ENCODE results near the gene ADGRV1. TPM values are rescaled to one million over a fixed set of nuclear protein-coding genes. Genes with fewer than 3 reads are reported as not detected.

Gene ADGRV1
- polyA plus RNA-seq, 3 donors = 0.18 to 0.33 TPM; not detected in 1

DNA sequence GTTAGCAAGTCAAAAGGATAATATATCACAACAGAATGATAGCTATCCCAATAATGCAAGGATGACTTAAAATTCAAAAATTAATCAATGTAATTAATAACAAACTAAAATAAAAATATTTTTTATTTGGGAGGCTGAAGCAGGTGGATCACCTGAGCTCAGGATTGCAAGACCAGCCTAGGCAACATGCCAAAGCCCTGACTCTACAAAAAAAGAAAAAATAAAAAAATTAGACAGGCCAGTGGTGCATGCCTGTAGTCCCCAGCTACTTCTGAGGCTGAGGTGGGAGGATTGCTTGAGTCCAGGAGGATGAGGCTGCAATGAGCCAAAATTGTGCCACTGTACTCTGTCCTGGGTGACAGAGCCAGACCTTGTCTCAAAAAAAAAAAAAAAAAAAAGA, 399.3 kb downstream of the ADGRV1 start:
- no peaks in the 10 kb centered on the region for H3K36me3 ChIP-seq (replicated peaks in 1 of 2; ENCODE audit: control insufficient read depth in 1 of 2, insufficient read depth in 2 of 2, low read length in 2 of 2)
- no peak overlapping the region for H3K4me3 ChIP-seq (replicated peaks in 1 of 3; ENCODE audit: low read depth in 2 of 3, low read length in 3 of 3)
- intact Hi-C loops (cut with micrococcal nuclease) = no loop called here
- H3K79me2 ChIP-seq (ENCODE audit: insufficient read depth, low read length) = no peaks in the 10 kb centered on the region
- no peaks in the 10 kb centered on the region for H3K27me3 ChIP-seq (ENCODE audit: control insufficient read depth in 2 of 2, insufficient read depth in 2 of 2, low read length in 2 of 2)
- no peaks in the 10 kb centered on the region for H3K9me3 ChIP-seq (replicated peaks in 1 of 2; ENCODE audit: control insufficient read depth in 1 of 2, insufficient read depth in 1 of 2, low read length in 2 of 2)
- H4K20me1 ChIP-seq (ENCODE audit: insufficient read depth, low read length) = no peaks in the 10 kb centered on the region
- Mint-ChIP-seq H3K27me3 (ENCODE audit: low read depth in 3 of 3) (peaks cover 0 to 6% (median 4%) of the 10 kb centered on the region in 3 donors), H3K27ac (no peak overlapping the region), H3K36me3 (no peaks in the 10 kb centered on the region), H3K4me1 (peaks cover 5% of the 10 kb centered on the region), H3K9me3 (peaks cover 0 to 6% (median 0%) of the 10 kb centered on the region in 7 donors), H3K4me3 (no peak overlapping the region)
- H3K27ac ChIP-seq (ENCODE audit: low read depth in 1 of 2, low read length in 2 of 2) = no peak overlapping the region
- DNase-seq = no peak
- H2AFZ ChIP-seq (ENCODE audit: insufficient read depth, low read depth, low read length, poor library complexity, severe bottlenecking) = no peak overlapping the region
- no peak overlapping the region for H3K9ac ChIP-seq (ENCODE audit: insufficient read depth, low read length, poor library complexity, severe bottlenecking)
- H3K4me1 ChIP-seq (ENCODE audit: control insufficient read depth in 1 of 2, insufficient read depth in 2 of 2, low read length in 2 of 2) = no peaks in the 10 kb centered on the region
- TF ChIP-seq, protein P1, sequence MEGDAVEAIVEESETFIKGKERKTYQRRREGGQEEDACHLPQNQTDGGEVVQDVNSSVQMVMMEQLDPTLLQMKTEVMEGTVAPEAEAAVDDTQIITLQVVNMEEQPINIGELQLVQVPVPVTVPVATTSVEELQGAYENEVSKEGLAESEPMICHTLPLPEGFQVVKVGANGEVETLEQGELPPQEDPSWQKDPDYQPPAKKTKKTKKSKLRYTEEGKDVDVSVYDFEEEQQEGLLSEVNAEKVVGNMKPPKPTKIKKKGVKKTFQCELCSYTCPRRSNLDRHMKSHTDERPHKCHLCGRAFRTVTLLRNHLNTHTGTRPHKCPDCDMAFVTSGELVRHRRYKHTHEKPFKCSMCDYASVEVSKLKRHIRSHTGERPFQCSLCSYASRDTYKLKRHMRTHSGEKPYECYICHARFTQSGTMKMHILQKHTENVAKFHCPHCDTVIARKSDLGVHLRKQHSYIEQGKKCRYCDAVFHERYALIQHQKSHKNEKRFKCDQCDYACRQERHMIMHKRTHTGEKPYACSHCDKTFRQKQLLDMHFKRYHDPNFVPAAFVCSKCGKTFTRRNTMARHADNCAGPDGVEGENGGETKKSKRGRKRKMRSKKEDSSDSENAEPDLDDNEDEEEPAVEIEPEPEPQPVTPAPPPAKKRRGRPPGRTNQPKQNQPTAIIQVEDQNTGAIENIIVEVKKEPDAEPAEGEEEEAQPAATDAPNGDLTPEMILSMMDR (IDR thresholded peaks at IDR 0.05) = no peak
- no peak overlapping the region for H3K4me2 ChIP-seq (replicated peaks; ENCODE audit: extremely low read depth, low read length, poor library complexity, severe bottlenecking)

DNA sequence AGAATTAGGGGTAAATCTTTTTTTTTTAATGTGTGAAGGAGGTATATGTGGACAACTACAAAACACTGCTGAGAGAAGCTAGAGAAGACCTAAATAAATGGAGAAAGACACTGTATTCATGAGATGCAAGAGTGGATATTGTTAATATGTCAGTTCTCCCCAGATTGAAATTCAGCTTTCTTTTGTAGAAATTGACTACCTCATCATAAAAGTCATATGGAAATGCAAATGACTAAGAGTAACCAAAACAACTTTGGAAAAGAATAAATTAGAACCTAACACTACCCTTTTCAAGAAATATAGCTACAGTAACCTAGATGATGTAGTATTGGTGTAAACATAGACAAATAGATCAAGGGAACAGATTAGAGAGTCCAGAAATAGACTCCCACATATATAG, 400.7 kb downstream of the ADGRV1 start:
- Mint-ChIP-seq H3K27me3 (ENCODE audit: low read depth in 3 of 3) (peaks cover 0 to 6% (median 5%) of the 10 kb centered on the region in 3 donors), H3K4me3 (no peak overlapping the region), H3K27ac (no peak overlapping the region), H3K9me3 (peaks cover 0 to 6% (median 0%) of the 10 kb centered on the region in 7 donors), H3K36me3 (no peaks in the 10 kb centered on the region), H3K4me1 (peaks cover 5% of the 10 kb centered on the region)
- TF ChIP-seq, protein P1 (IDR thresholded peaks at IDR 0.05) = no peak
- Histone ChIP-seq H3K4me1 (ENCODE audit: control insufficient read depth in 1 of 2, insufficient read depth in 2 of 2, low read length in 2 of 2) (no peaks in the 10 kb centered on the region), H3K27me3 (ENCODE audit: control insufficient read depth in 2 of 2, insufficient read depth in 2 of 2, low read length in 2 of 2) (no peaks in the 10 kb centered on the region), H3K9me3 (replicated peaks in 1 of 2; ENCODE audit: control insufficient read depth in 1 of 2, insufficient read depth in 1 of 2, low read length in 2 of 2) (no peaks in the 10 kb centered on the region), H3K9ac (ENCODE audit: insufficient read depth, low read length, poor library complexity, severe bottlenecking) (no peak overlapping the region), H3K79me2 (ENCODE audit: insufficient read depth, low read length) (no peaks in the 10 kb centered on the region), H3K4me2 (replicated peaks; ENCODE audit: extremely low read depth, low read length, poor library complexity, severe bottlenecking) (no peak overlapping the region), H3K36me3 (replicated peaks in 1 of 2; ENCODE audit: control insufficient read depth in 1 of 2, insufficient read depth in 2 of 2, low read length in 2 of 2) (no peaks in the 10 kb centered on the region), H2AFZ (ENCODE audit: insufficient read depth, low read depth, low read length, poor library complexity, severe bottlenecking) (no peak overlapping the region), H3K27ac (ENCODE audit: low read depth in 1 of 2, low read length in 2 of 2) (no peak overlapping the region), H4K20me1 (ENCODE audit: insufficient read depth, low read length) (no peaks in the 10 kb centered on the region), H3K4me3 (replicated peaks in 1 of 3; ENCODE audit: low read depth in 2 of 3, low read length in 3 of 3) (no peak overlapping the region)
- intact Hi-C loops (cut with micrococcal nuclease) = no loop called here
- DNase-seq = no peak

Data from CD14-positive monocyte (primary cell).